ENCODE results near the gene CAMKMT.

DNA sequence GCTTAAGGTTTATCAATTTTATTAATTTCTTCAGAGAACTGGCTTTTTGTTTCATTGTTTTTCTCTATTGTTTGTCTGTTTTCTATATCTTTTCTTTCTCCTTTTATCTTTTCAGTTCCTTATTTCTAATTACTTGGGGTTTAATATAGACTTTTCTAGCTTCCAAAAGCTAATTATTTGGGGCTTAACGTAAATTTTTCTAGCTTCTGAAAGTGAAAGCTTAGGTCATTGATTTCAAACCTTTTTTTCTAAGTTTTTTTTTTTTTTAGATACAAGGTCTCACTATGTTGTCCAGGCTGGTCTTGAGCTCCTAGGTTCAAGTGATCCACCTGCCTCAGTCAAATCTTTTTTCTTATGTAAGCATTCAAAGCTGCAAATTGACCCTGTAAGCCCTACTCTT lies 266.6 kb downstream of the CAMKMT start:
- TF ChIP-seq POLR2A (IDR thresholded peaks at IDR 0.05): no peak
- TF ChIP-seq CTCF (IDR thresholded peaks at IDR 0.05): no peak
